Body of pancreas (tissue), 4 donors: ENCODE data around the gene UAP1L1. TPM values are rescaled to one million over a fixed set of nuclear protein-coding genes. Genes with fewer than 3 reads are reported as not detected.
A peak's percentile ranks its signal among the peaks of the same experiment; 100 is the strongest.

ENCODE experiments used
- ATAC-seq: fragments of 150-250 bp; one replicate; pipeline ENCODE4 v1.9.1; 2016
- DNase-seq, 4 donors: peaks; one replicate each; pipeline ENCODE4 v3.0.0-alpha.2; 2019
- H3K27ac ChIP-seq, 4 donors: fragments of 200-600 bp; sonication (generic); 1 replicate in 3 of 4; 2 replicates in 1 of 4; pipeline versions ENCODE4 v1.5.1 to v1.6.1; 2016 to 2019; ENCODE audit warnings: mild to moderate bottlenecking in 1 of 4, mixed read lengths in 1 of 4, moderate library complexity in 1 of 4
- H3K27me3 ChIP-seq, 2 donors: fragments of 200-600 bp; sonication (generic); one replicate each; pipeline ENCODE4 v1.6.0; 2016; ENCODE audit warnings: mild to moderate bottlenecking in 1 of 2
- H3K36me3 ChIP-seq, 2 donors: fragments of 200-600 bp; sonication (generic); replicated peaks in 1 of 2; 2 replicates each; pipeline ENCODE4 v1.5.1; 2016; ENCODE audit warnings: low read depth in 2 of 2; ENCODE audit not compliant: insufficient read depth in 1 of 2
- H3K4me1 ChIP-seq: fragments of 200-600 bp; sonication (generic); one replicate; pipeline ENCODE4 v1.6.0; 2016
- H3K4me3 ChIP-seq, 2 donors: fragments of 200-600 bp; sonication (generic); 1 replicate in 1 of 2; 2 replicates in 1 of 2; pipeline ENCODE4 v1.5.1; 2016 to 2019
- H3K9me3 ChIP-seq, 3 donors: fragments of 200-600 bp; sonication (generic); 1 replicate in 2 of 3; 2 replicates in 1 of 3; pipeline ENCODE4 v1.5.1; 2016
- POLR2A ChIP-seq, 3 donors: fragments of 450-650 bp; IDR thresholded peaks; one replicate each; pipeline ENCODE4 v1.6.1; 2016; ENCODE audit warnings: antibody characterized with exemption in 3 of 3, mild to moderate bottlenecking in 2 of 3
- WGBS, 2 donors: methylation state at CpG; one replicate each; pipeline ENCODE4 v1.1.5; 2017; 5-methylcytosine and 5-hydroxymethylcytosine counted together
- intact Hi-C: fragments of 100-400 bp; cut with DNase I; formaldehyde crosslinking; loops from one replicate; pipeline ENCODE4 v1.15.1; 2023
- total RNA-seq, 2 donors: library from RNA; depleted of rRNA; stranded (reverse); fragments of >200 nt; gene quantifications; one replicate each; pipeline ENCODE4 v1.1.0, GENCODE V29; 2016
- TF ChIP-seq, protein P1 (sequence below), 7 experiments: fragments of 450-650 bp in 4 of 7; fragments of 200-600 bp in 3 of 7; sonication (generic) in 3 of 7; IDR thresholded peaks; one replicate each; pipeline ENCODE4 v1.5.1; 2016 to 2019; ENCODE audit warnings: antibody characterized with exemption in 7 of 7

The UAP1L1 gene
- total RNA-seq, 2 donors from 2014 or later = 7.8 to 8.2 TPM

DNA sequence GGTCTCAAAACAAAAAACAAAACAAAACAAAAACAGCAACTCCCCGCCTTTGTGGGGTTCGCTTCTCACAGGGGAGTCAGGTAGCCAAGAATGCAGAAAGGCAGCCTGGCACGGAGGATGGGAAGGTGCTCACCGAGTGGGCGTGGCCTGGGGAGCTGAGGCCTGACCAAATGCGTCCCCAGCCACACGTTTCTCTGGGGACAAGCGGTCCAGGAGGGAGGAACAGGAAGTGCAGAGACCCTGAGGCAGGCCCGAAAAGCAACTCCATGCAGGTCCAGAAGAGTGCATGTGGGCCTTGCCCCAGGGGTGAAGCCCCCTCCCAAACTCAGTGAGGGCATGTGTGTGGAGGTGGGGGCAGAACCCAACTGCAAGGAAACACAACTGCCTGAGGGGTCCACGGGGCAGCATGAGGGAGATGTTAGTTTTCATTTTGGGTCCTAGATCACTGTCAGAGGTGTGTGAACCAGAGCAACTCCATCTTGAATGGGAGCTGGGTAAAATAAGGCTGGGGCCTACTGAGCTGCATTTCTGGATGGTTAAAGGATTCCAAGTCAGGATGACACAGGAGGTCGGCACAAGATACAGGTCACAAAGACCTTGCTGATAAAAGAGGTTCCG is 2.6 kb upstream of the UAP1L1 start:
- peaks cover 40% of the 10 kb centered on the region for H3K4me1 ChIP-seq
- no peaks in the 10 kb centered on the region for H3K36me3 ChIP-seq
- no peaks in the 10 kb centered on the region for H3K27me3 ChIP-seq
- H3K4me3 ChIP-seq = no peak overlapping the region
- WGBS, 2 donors = 80 to 87% methylated on average over 8 to 12 of the region's 12 CpGs
- no peaks in the 10 kb centered on the region for H3K9me3 ChIP-seq
- ATAC-seq (no peak), DNase-seq (no peak)
- intact Hi-C loops = no loop called here
- H3K27ac ChIP-seq = no peak overlapping the region
- no peak for TF ChIP-seq POLR2A (IDR thresholded peaks at IDR 0.05)
- TF ChIP-seq, protein P1, sequence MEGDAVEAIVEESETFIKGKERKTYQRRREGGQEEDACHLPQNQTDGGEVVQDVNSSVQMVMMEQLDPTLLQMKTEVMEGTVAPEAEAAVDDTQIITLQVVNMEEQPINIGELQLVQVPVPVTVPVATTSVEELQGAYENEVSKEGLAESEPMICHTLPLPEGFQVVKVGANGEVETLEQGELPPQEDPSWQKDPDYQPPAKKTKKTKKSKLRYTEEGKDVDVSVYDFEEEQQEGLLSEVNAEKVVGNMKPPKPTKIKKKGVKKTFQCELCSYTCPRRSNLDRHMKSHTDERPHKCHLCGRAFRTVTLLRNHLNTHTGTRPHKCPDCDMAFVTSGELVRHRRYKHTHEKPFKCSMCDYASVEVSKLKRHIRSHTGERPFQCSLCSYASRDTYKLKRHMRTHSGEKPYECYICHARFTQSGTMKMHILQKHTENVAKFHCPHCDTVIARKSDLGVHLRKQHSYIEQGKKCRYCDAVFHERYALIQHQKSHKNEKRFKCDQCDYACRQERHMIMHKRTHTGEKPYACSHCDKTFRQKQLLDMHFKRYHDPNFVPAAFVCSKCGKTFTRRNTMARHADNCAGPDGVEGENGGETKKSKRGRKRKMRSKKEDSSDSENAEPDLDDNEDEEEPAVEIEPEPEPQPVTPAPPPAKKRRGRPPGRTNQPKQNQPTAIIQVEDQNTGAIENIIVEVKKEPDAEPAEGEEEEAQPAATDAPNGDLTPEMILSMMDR (IDR thresholded peaks at IDR 0.05) = no peak

DNA sequence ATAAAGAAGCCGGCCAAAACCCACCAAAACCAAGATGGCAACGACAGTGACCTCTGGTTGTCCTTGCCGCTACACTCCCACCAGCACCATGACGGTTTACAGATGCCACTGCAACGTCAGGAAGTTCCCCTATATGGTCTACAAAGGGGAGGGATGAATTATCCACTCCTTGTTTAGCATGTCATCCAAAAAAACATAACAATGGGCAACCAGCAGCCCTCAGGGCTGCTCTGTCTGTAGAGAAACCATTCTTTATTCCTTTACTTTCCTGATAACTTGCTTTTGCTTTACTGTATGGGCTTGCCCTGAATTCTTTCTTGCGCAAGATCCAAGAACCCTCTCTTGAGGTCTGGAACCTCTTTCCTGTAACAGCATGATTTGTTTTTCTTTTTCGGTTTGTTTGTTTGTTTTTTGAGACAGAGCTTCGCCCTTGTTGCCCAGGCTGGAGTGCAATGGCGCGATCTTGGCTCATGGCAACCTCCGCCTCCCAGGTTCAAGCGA is 2.0 kb upstream of the UAP1L1 start:
- Histone ChIP-seq H3K27me3 (no peaks in the 10 kb centered on the region), H3K27ac (no peak overlapping the region), H3K4me1 (peaks cover 34% of the 10 kb centered on the region), H3K4me3 (no peak overlapping the region), H3K9me3 (no peaks in the 10 kb centered on the region), H3K36me3 (no peaks in the 10 kb centered on the region)
- WGBS, 2 donors = 80 to 84% methylated on average over 11 to 12 of the region's 12 CpGs
- ATAC-seq (no peak), DNase-seq (no peak)
- intact Hi-C loops = no loop called here
- no peak for TF ChIP-seq POLR2A (IDR thresholded peaks at IDR 0.05)
- TF ChIP-seq, protein P1 (IDR thresholded peaks at IDR 0.05) = no peak

DNA sequence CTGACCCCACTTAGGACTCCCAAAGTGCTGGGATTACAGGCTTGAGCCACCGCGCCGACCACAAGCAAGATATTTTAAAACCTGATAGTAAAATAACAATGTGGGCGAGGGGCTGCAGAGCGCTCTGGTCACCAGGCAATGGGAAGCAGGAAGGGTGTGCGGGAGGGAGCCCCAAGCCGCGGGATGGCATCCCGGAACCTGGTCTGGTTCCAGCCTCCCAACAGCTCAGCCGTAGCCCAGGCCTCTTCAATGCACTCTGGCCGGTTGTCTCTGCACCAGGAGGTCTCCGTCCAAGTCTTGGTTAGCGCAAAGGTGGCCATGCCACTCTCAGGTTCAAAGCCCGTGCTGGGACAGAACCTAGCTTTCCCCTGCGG is 694 bp upstream of the UAP1L1 start:
- H3K4me3 ChIP-seq = no peak overlapping the region
- DNase-seq (no peak), ATAC-seq (no peak)
- TF ChIP-seq, protein P1 (IDR thresholded peaks at IDR 0.05) = no peak
- no peak for TF ChIP-seq POLR2A (IDR thresholded peaks at IDR 0.05)
- intact Hi-C loops = no loop called here
- peak overlapping the region in 2 of 4 donors; percentile 38 to 62 for H3K27ac ChIP-seq
- no peaks in the 10 kb centered on the region for H3K27me3 ChIP-seq
- 62 to 85% methylated on average over 10 to 15 of the region's 15 CpGs for WGBS, 2 donors
- H3K36me3 ChIP-seq = no peaks in the 10 kb centered on the region
- H3K9me3 ChIP-seq = no peaks in the 10 kb centered on the region
- H3K4me1 ChIP-seq = peaks cover 22% of the 10 kb centered on the region

DNA sequence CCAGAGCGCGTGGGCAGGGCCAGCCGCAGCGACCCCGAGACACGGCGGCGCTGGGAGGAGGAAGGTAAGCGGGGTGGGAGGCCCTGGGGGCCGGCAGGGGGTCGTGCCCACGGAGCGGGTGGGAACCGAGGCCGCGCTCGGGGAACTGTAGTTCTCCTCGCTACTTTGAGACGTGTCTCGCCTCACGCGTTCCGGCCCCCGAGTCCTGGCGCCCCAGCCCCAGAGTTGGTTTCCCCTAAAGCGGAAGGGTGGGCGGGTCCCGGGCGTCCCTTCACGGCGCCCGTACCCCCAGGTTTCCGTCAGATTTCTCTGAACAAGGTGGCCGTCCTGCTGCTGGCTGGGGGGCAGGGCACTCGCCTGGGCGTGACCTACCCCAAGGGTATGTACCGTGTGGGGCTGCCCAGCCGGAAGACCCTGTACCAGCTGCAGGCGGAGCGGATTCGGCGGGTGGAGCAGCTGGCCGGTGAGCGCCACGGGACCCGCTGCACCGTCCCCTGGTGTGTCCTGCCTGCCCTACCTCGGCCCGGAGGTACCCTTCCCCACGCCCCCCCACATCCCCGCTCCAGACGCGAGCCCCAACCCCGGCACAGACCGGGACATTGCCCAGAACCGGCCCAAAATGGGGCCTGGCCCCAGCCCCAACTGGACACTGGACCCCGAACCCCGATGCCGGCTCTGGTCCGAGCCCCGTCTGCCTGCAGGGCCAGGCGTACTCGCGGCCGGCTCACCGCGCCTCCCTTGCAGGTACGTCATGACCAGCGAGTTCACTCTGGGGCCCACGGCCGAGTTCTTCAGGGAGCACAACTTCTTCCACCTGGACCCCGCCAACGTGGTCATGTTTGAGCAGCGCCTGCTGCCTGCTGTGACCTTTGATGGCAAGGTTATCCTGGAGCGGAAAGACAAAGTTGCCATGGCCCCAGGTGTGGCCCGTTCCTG is 709 bp downstream of the UAP1L1 start:
- peak; percentile 18 for ATAC-seq
- Histone ChIP-seq H3K27ac (no peak overlapping the region), H3K4me1 (peaks cover 21% of the 10 kb centered on the region), H3K27me3 (no peaks in the 10 kb centered on the region), H3K36me3 (no peaks in the 10 kb centered on the region), H3K9me3 (no peaks in the 10 kb centered on the region), H3K4me3 (peak overlapping the region; percentile 54 to 70)
- peak in 1 of 4 donors; percentile 42 for DNase-seq
- intact Hi-C loops = no loop called here
- no peak for TF ChIP-seq POLR2A (IDR thresholded peaks at IDR 0.05)
- TF ChIP-seq, protein P1 (IDR thresholded peaks at IDR 0.05) = no peak
- 17 to 42% methylated on average over 9 to 54 of the region's 76 CpGs for WGBS, 2 donors
